ENCODE results near the gene HOXA3. TPM values are rescaled to one million over a fixed set of nuclear protein-coding genes. Genes with fewer than 3 reads are reported as not detected.
A peak's percentile ranks its signal among the peaks of the same experiment; 100 is the strongest.

The HOXA3 gene
- total and polyA plus RNA-seq, 9 donors = 0.36 to 50.9 (median 2.3) TPM

- intact Hi-C loops (cut with DNase I) = loop anchor here in 1 of 4 donors (10.0 kb wide), 1 partner anchor 1320 kb away; no protein-coding TSS in a partner anchor
- Histone ChIP-seq H3K9me3 (no peaks in the 10 kb centered on the region), H3K4me1 (ENCODE audit: insufficient read depth) (peaks cover 2% of the 10 kb centered on the region), H3K4me3 (peak within 1 kb of the TSS; percentile 48), H3K27ac (no peak within 1 kb of the TSS), H3K27me3 (peaks cover 18% of the 10 kb centered on the region), H3K36me3 (no peaks in the 10 kb centered on the region)
- TF ChIP-seq POLR2A (IDR thresholded peaks at IDR 0.05) (no peak), EP300 (IDR thresholded peaks at IDR 0.05) (no peak)
- TF ChIP-seq, protein P1, sequence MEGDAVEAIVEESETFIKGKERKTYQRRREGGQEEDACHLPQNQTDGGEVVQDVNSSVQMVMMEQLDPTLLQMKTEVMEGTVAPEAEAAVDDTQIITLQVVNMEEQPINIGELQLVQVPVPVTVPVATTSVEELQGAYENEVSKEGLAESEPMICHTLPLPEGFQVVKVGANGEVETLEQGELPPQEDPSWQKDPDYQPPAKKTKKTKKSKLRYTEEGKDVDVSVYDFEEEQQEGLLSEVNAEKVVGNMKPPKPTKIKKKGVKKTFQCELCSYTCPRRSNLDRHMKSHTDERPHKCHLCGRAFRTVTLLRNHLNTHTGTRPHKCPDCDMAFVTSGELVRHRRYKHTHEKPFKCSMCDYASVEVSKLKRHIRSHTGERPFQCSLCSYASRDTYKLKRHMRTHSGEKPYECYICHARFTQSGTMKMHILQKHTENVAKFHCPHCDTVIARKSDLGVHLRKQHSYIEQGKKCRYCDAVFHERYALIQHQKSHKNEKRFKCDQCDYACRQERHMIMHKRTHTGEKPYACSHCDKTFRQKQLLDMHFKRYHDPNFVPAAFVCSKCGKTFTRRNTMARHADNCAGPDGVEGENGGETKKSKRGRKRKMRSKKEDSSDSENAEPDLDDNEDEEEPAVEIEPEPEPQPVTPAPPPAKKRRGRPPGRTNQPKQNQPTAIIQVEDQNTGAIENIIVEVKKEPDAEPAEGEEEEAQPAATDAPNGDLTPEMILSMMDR (IDR thresholded peaks at IDR 0.05) = no peak
- DNase-seq = peak in 1 of 5 donors; percentile 30
- 7 to 13% (median 8%) methylated on average over 42 to 43 of the region's 43 CpGs for WGBS, 3 donors
Measured at GRCh38 chr7:27185013-27185853, 32.9 kb upstream of the HOXA3 start, which contains the start of gene HOXA11. Gene HOXA11, minus strand, starts transcription at chr7:27185232. Its CDS starts 88 bp downstream, at chr7:27185144.

DNA sequence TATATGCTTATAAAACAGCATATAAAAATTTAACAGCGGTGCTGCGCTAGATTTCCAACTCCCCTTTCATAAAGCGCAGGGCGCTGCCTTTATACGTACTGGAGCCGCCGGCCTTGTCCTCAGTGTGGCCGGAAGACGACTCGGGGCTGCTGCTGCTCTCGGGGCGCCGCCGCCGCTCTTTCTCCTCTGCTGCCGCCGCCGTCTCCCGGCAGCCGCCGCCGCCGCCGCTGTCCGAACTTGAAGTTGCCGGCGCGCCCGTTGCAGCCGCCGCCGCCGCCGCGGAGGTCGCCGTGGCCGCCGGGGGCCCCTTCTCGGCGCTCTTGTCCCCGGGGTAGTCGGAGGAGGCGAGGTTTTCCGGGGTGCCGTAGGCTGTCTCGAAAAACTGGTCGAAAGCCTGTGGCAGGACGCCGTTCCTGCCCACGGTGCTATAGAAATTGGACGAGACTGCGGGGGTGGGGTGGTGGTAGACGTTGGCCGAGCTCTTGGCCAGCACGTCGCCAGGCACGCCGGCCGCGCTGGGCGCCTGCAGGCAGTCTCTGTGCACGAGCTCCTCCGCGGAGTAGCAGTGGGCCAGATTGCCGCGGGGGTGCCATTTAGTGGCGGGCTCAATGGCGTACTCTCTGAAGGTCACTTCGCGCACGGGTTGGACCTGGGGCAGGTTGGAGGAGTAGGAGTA is 32.1 kb upstream of the HOXA3 start:
- peaks cover 18% of the 10 kb centered on the region for H3K27me3 ChIP-seq
- 2% methylated on average over 68 to 72 of the region's 72 CpGs for WGBS, 3 donors
- peak in 2 of 5 donors; percentile 21 to 46 for DNase-seq
- H3K9me3 ChIP-seq = no peaks in the 10 kb centered on the region
- no peak for TF ChIP-seq EP300 (IDR thresholded peaks at IDR 0.05)
- TF ChIP-seq, protein P1 (IDR thresholded peaks at IDR 0.05) = no peak
- no peak for TF ChIP-seq POLR2A (IDR thresholded peaks at IDR 0.05)
- no peaks in the 10 kb centered on the region for H3K36me3 ChIP-seq
- peaks cover 2% of the 10 kb centered on the region for H3K4me1 ChIP-seq (ENCODE audit: insufficient read depth)
- intact Hi-C loops (cut with DNase I) = loop anchor here in 1 of 4 donors (10.0 kb wide), 1 partner anchor 1320 kb away; no protein-coding TSS in a partner anchor
- peak overlapping the region; percentile 46 for H3K4me3 ChIP-seq
- H3K27ac ChIP-seq = no peak overlapping the region

GRCh38 chr7:27183682-27184336 is 31.4 kb upstream of the HOXA3 start:
- peak overlapping the region; percentile 46 for H3K4me3 ChIP-seq
- no peaks in the 10 kb centered on the region for H3K9me3 ChIP-seq
- peak in 1 of 5 donors; percentile 34 for DNase-seq
- H3K27ac ChIP-seq = no peak overlapping the region
- peaks cover 18% of the 10 kb centered on the region for H3K27me3 ChIP-seq
- WGBS, 3 donors = 5 to 6% (median 5%) methylated on average over 30 of the region's 30 CpGs
- TF ChIP-seq POLR2A (IDR thresholded peaks at IDR 0.05) (no peak), EP300 (IDR thresholded peaks at IDR 0.05) (no peak)
- TF ChIP-seq, protein P1 (IDR thresholded peaks at IDR 0.05) = no peak
- intact Hi-C loops (cut with DNase I) = loop anchor here in 1 of 4 donors (10.0 kb wide), 1 partner anchor 1319 kb away; no protein-coding TSS in a partner anchor
- H3K36me3 ChIP-seq = no peaks in the 10 kb centered on the region
- H3K4me1 ChIP-seq (ENCODE audit: insufficient read depth) = peaks cover 2% of the 10 kb centered on the region

Data from ovary (tissue), 9 donors.